ENCODE measurements around the gene FGD5.

The FGD5 gene

DNA sequence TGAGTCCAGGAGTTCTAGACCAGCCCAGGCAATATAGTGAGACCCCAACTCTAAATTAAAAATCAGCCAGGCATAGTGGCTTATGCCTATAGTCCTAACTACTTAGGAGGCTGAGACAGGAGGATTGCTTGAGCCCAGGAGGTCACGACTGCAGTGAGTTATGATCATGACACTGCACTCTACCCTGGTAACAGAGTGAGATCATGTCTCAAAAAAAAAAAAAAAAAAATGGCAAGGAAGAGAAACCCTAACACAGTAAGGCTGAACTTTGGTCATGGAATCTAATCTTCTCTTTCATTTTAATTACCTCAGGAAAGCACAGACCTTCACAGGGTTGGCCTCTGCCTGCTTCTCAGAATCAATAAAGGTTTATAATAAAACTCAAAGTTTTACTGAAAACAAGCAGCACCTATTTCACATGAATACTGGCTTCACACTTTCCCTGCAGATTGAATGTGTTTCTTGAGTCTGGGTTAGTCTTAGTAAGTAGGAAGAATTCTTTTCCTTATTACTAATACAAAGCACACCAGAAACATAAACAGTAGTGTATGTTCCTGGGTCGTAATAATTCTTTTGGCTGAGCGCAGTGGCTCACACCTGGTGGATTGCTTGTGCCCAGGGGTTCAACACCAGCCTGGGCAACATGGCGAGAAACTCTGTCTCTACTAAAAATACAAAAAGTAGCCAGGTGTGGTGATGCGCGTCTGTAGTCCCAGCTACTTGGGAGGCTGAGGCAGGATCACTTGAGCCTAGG lies 117.0 kb downstream of the FGD5 start:
- Histone ChIP-seq H3K27ac (ENCODE audit: low read depth, low read length, poor library complexity, severe bottlenecking) (no peak overlapping the region), H3K36me3 (ENCODE audit: insufficient read depth, low read length) (no peaks in the 10 kb centered on the region), H3K9me2 (ENCODE audit: low read depth, low read length) (no peaks in the 10 kb centered on the region), H3K27me3 (ENCODE audit: insufficient read depth, low read length) (no peaks in the 10 kb centered on the region), H3K4me1 (ENCODE audit: insufficient read depth, low read length, severe bottlenecking) (no peaks in the 10 kb centered on the region), H3K4me2 (ENCODE audit: low read length) (no peak overlapping the region), H3F3A (ENCODE audit: insufficient read depth, low read length) (no peaks in the 10 kb centered on the region), H3K4me3 (ENCODE audit: low read depth, low read length, poor library complexity, severe bottlenecking) (no peak overlapping the region), H3K79me2 (ENCODE audit: insufficient read depth, low read length) (no peaks in the 10 kb centered on the region), H2AFZ (ENCODE audit: low read length) (no peak overlapping the region), H3K9me3 (ENCODE audit: low read length) (no peaks in the 10 kb centered on the region), H4K20me1 (ENCODE audit: insufficient read depth, low read length) (no peaks in the 10 kb centered on the region), H3K9ac (ENCODE audit: low read length) (no peak overlapping the region)
- no peak for TF ChIP-seq EZH2 (IDR thresholded peaks at IDR 0.05; ENCODE audit: borderline replicate concordance, low read length)
- TF ChIP-seq, protein P1, sequence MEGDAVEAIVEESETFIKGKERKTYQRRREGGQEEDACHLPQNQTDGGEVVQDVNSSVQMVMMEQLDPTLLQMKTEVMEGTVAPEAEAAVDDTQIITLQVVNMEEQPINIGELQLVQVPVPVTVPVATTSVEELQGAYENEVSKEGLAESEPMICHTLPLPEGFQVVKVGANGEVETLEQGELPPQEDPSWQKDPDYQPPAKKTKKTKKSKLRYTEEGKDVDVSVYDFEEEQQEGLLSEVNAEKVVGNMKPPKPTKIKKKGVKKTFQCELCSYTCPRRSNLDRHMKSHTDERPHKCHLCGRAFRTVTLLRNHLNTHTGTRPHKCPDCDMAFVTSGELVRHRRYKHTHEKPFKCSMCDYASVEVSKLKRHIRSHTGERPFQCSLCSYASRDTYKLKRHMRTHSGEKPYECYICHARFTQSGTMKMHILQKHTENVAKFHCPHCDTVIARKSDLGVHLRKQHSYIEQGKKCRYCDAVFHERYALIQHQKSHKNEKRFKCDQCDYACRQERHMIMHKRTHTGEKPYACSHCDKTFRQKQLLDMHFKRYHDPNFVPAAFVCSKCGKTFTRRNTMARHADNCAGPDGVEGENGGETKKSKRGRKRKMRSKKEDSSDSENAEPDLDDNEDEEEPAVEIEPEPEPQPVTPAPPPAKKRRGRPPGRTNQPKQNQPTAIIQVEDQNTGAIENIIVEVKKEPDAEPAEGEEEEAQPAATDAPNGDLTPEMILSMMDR (IDR thresholded peaks at IDR 0.05; ENCODE audit: low read length) = no peak

DNA sequence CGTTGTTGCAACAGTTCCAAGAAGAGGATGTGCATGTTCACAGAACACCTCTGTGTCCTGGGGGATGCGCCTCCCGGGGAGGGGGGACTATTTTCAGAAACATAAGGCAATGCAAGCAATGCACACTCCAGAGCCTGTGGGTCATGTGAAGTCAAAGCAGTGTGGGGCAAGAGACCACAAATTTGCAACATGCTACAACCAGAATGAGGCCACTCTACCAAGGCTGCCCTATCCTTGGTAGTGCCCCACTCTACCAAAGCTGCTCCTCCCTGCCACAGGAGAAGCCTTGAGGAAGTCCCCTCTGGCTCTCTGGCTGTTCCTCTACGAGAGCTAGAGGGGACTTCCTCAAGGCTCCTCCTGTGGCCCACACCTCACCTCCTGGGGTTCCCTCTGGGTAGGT lies 120.2 kb downstream of the FGD5 start:
- no peaks in the 10 kb centered on the region for H3K9me2 ChIP-seq (ENCODE audit: low read depth, low read length)
- H2AFZ ChIP-seq (ENCODE audit: low read length) = no peak overlapping the region
- H3K4me3 ChIP-seq (ENCODE audit: low read depth, low read length, poor library complexity, severe bottlenecking) = no peak overlapping the region
- no peaks in the 10 kb centered on the region for H3K4me1 ChIP-seq (ENCODE audit: insufficient read depth, low read length, severe bottlenecking)
- H3F3A ChIP-seq (ENCODE audit: insufficient read depth, low read length) = no peaks in the 10 kb centered on the region
- no peak overlapping the region for H3K27ac ChIP-seq (ENCODE audit: low read depth, low read length, poor library complexity, severe bottlenecking)
- no peak for TF ChIP-seq EZH2 (IDR thresholded peaks at IDR 0.05; ENCODE audit: borderline replicate concordance, low read length)
- TF ChIP-seq, protein P1 (IDR thresholded peaks at IDR 0.05; ENCODE audit: low read length) = no peak
- no peaks in the 10 kb centered on the region for H4K20me1 ChIP-seq (ENCODE audit: insufficient read depth, low read length)
- no peak overlapping the region for H3K9ac ChIP-seq (ENCODE audit: low read length)
- no peaks in the 10 kb centered on the region for H3K27me3 ChIP-seq (ENCODE audit: insufficient read depth, low read length)
- H3K4me2 ChIP-seq (ENCODE audit: low read length) = no peak overlapping the region
- peaks cover 16% of the 10 kb centered on the region for H3K36me3 ChIP-seq (ENCODE audit: insufficient read depth, low read length)
- no peaks in the 10 kb centered on the region for H3K9me3 ChIP-seq (ENCODE audit: low read length)
- no peaks in the 10 kb centered on the region for H3K79me2 ChIP-seq (ENCODE audit: insufficient read depth, low read length)

DNA sequence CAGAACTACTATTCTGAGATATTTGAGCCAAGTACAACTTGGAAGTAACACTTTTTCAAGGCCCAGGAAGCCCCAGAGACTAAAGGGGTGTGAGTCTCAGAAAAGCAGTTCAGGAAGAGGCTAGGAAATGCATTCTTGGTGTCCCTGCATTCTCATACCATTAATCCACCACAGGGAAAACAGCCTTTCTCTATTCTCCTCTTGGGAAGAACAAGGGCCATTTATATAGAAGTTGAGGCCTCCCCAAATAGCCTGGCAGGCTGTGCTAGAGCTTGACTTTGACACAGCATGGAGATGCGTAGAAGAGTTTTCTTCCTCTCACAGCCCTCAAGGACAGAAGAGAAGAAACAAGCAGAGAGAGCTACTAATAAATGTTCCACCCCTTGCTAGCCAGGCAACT lies 123.1 kb downstream of the FGD5 start:
- no peaks in the 10 kb centered on the region for H3K9me2 ChIP-seq (ENCODE audit: low read depth, low read length)
- no peak overlapping the region for H2AFZ ChIP-seq (ENCODE audit: low read length)
- H3K79me2 ChIP-seq (ENCODE audit: insufficient read depth, low read length) = peaks cover 16% of the 10 kb centered on the region
- H3K36me3 ChIP-seq (ENCODE audit: insufficient read depth, low read length) = peaks cover 38% of the 10 kb centered on the region
- H3K27me3 ChIP-seq (ENCODE audit: insufficient read depth, low read length) = no peaks in the 10 kb centered on the region
- H4K20me1 ChIP-seq (ENCODE audit: insufficient read depth, low read length) = no peaks in the 10 kb centered on the region
- TF ChIP-seq EZH2 (IDR thresholded peaks at IDR 0.05; ENCODE audit: borderline replicate concordance, low read length) = no peak
- TF ChIP-seq, protein P1 (IDR thresholded peaks at IDR 0.05; ENCODE audit: low read length) = no peak
- H3F3A ChIP-seq (ENCODE audit: insufficient read depth, low read length) = no peaks in the 10 kb centered on the region
- H3K4me2 ChIP-seq (ENCODE audit: low read length) = no peak overlapping the region
- H3K9ac ChIP-seq (ENCODE audit: low read length) = no peak overlapping the region
- no peak overlapping the region for H3K27ac ChIP-seq (ENCODE audit: low read depth, low read length, poor library complexity, severe bottlenecking)
- H3K4me3 ChIP-seq (ENCODE audit: low read depth, low read length, poor library complexity, severe bottlenecking) = no peak overlapping the region
- H3K4me1 ChIP-seq (ENCODE audit: insufficient read depth, low read length, severe bottlenecking) = peaks cover 12% of the 10 kb centered on the region
- no peaks in the 10 kb centered on the region for H3K9me3 ChIP-seq (ENCODE audit: low read length)
